GM12878 (cell line): ENCODE results near the gene HDAC2. TPM values are rescaled to one million over a fixed set of nuclear protein-coding genes. Genes with fewer than 3 reads are reported as not detected.

Source experiments
- CTCF ChIP-seq, 3 experiments: IDR thresholded peaks in 2 of 3; conservative IDR thresholded peaks in 1 of 3; 2 replicates each; pipeline ENCODE4 v1.5.1; 2011; ENCODE audit warnings: low read depth in 3 of 3, low read length in 3 of 3, mild to moderate bottlenecking in 3 of 3, control low read depth in 2 of 3, moderate library complexity in 2 of 3, inconsistent platforms in 1 of 3, mixed read lengths in 1 of 3; ENCODE audit not compliant: control insufficient read depth in 2 of 3, insufficient read depth in 1 of 3; ENCODE audit errors: extremely low read depth in 1 of 3
- EED ChIP-seq: sonication (generic); IDR thresholded peaks from 2 replicates; pipeline ENCODE4 v1.6.1; 2016; ENCODE audit warnings: antibody characterized with exemption, low read depth
- IRF3 ChIP-seq: fragments of 450-650 bp; IDR thresholded peaks from 2 replicates; pipeline ENCODE4 v1.6.1; 2014; ENCODE audit warnings: mild to moderate bottlenecking
- KLF5 ChIP-seq: fragments of 450-650 bp; IDR thresholded peaks from 2 replicates; pipeline ENCODE4 v1.6.1; 2014; ENCODE audit warnings: mild to moderate bottlenecking; ENCODE audit not compliant: partially characterized antibody
- SIX5 ChIP-seq: IDR thresholded peaks from 2 replicates; pipeline ENCODE4 v1.6.1; 2011; ENCODE audit warnings: mild to moderate bottlenecking, low read depth, low read length, moderate library complexity; ENCODE audit not compliant: severe bottlenecking
- TCF12 ChIP-seq: IDR thresholded peaks from 2 replicates; pipeline ENCODE4 v1.6.1; 2011; ENCODE audit warnings: low read depth, mild to moderate bottlenecking, low read length
- ZNF592 ChIP-seq: fragments of 450-650 bp; IDR thresholded peaks from 2 replicates; pipeline ENCODE4 v1.6.1; 2017; ENCODE audit warnings: mild to moderate bottlenecking, moderate library complexity
- polyA plus RNA-seq, 11 experiments: library from polyadenylated mRNA; depleted of rRNA in 4 of 11; unstranded in 6 of 11; stranded (reverse) in 5 of 11; fragments of >200 nt; fragmentation: Nextera tagmentation in 4 of 11; fragmentation: Illumina TruSeq in 1 of 11; extraction: Ambion mirVana in 4 of 11; extraction: Trizol in 1 of 11; gene quantifications; 1 replicate in 1 of 11; 2 replicates in 10 of 11; pipeline versions ENCODE4 v1.2.1 to v1.2.3, GENCODE V29; 2011 to 2016; ENCODE audit warnings: inconsistent platforms in 2 of 11, missing spikeins in 2 of 11, low read depth in 1 of 11
- total RNA-seq, 4 experiments: library from RNA; depleted of rRNA in 3 of 4; stranded (reverse); fragments of >200 nt in 3 of 4; fragmentation: Illumina TruSeq in 1 of 4; extraction: Trizol in 1 of 4; gene quantifications; 2 replicates each; pipeline versions ENCODE4 v1.2.1 to v1.2.3, GENCODE V29; 2013 to 2021

The HDAC2 gene
- total and polyA plus RNA-seq, 10 of the 15 experiments (the other 5 are each of a cell fraction or from before 2014, with no cell fraction given): 40.4 to 210 (median 114) TPM

- no peak for TF ChIP-seq CTCF (IDR thresholded peaks at IDR 0.05 in 2 of 3, conservative IDR thresholded peaks at IDR 0.05 in 1 of 3; ENCODE audit: control insufficient read depth in 2 of 3, extremely low read depth in 1 of 3, insufficient read depth in 1 of 3, low read depth in 3 of 3, low read length in 3 of 3)
- TF ChIP-seq KLF5: no peak
- TF ChIP-seq ZNF592: no peak
- TF ChIP-seq TCF12: no peak
- TF ChIP-seq EED: no peak
- TF ChIP-seq SIX5: no peak
- no peak for TF ChIP-seq IRF3
- TF ChIP-seq, all 136 proteins: peak for 0
These were observed 47.4 kb downstream of the HDAC2 start (continued) for GRCh38 chr6:113923526-113923925.
